GM12878 (cell line): ENCODE data around the gene DNAAF1. TPM values are rescaled to one million over a fixed set of nuclear protein-coding genes. Genes with fewer than 3 reads are reported as not detected.

Experiments
- ATAC-seq: fragments of 200-7000 bp; cut with Tn5 transposase; 3 replicates; pipeline ENCODE4 v1.9.1; 2020; ENCODE audit warnings: mild to moderate bottlenecking, moderate library complexity
- BruUV-seq: library from RNA; stranded (reverse); fragments of 400-500 nt; replicated peaks from 2 replicates; lab custom pipeline; 2021; lab: Mats Ljungman, UMichigan
- CTCF ChIA-PET: fragments of 300-600 bp; sonication (Branson Sonifier 250); formaldehyde crosslinking; extraction: SDS; loops from one replicate; lab custom pipeline; 2021; ENCODE audit warnings: inconsistent platforms; lab: Yijun Ruan, JAX
- POLR2A ChIA-PET: fragments of 350-600 bp; formaldehyde crosslinking; extraction: SDS; loops from one replicate; lab custom pipeline; 2021; ENCODE audit warnings: inconsistent platforms; lab: Charles Lee
- RAD21 ChIA-PET: fragments of 300-600 bp; sonication (Branson Sonifier 250); formaldehyde crosslinking; loops from one replicate; lab custom pipeline; 2023; ENCODE audit warnings: antibody characterized with exemption; ENCODE audit not compliant: unreplicated experiment; lab: Charles Lee
- SMC1A ChIA-PET: fragments of 300-600 bp; sonication (Branson Sonifier 250); formaldehyde crosslinking; loops from one replicate; lab custom pipeline; 2023; ENCODE audit not compliant: unreplicated experiment, uncharacterized antibody; lab: Charles Lee
- DNase-seq: peaks from one replicate; pipeline ENCODE4 v3.0.0-alpha.2; 2011; ENCODE audit warnings: low read depth, low spot score
- FAIRE-seq: peaks from 3 replicates; lab custom pipeline; 2011; peaks lifted over from hg19 to GRCh38; lab: Jason Lieb, UNC
- H2AFZ ChIP-seq: 2 replicates; pipeline ENCODE4 v1.6.0; 2011; ENCODE audit warnings: low read depth, low read length, control low read depth; ENCODE audit not compliant: control insufficient read depth
- H3K27ac ChIP-seq: 2 replicates; pipeline ENCODE4 v1.5.1; 2011; ENCODE audit warnings: control low read depth; ENCODE audit not compliant: control insufficient read depth, insufficient read depth
- H3K27me3 ChIP-seq, 2 experiments: replicated peaks in 1 of 2; 2 replicates each; pipeline versions ENCODE4 v1.6.0 to v1.6.1; 2011; ENCODE audit warnings: low read length in 1 of 2; ENCODE audit not compliant: control insufficient read depth in 2 of 2, insufficient read depth in 2 of 2
- H3K36me3 ChIP-seq, 2 experiments: 2 replicates each; pipeline ENCODE4 v1.5.1; 2011; ENCODE audit warnings: low read length in 1 of 2; ENCODE audit not compliant: control insufficient read depth in 2 of 2, insufficient read depth in 2 of 2
- H3K4me1 ChIP-seq: 2 replicates; pipeline ENCODE4 v1.6.1; 2011; ENCODE audit warnings: mild to moderate bottlenecking, low read length, moderate library complexity, mixed read lengths; ENCODE audit not compliant: control insufficient read depth, insufficient read depth
- H3K4me2 ChIP-seq: 2 replicates; pipeline ENCODE4 v1.6.0; 2011; ENCODE audit warnings: control low read depth; ENCODE audit not compliant: control insufficient read depth, insufficient read depth
- H3K4me3 ChIP-seq: fragments of 200-600 bp; sonication (generic); 2 replicates; pipeline ENCODE4 v1.5.1; 2016
- H3K79me2 ChIP-seq: 2 replicates; pipeline ENCODE4 v1.6.0; 2011; ENCODE audit warnings: low read length; ENCODE audit not compliant: control insufficient read depth, insufficient read depth
- H3K9ac ChIP-seq: 2 replicates; pipeline ENCODE4 v1.8.0; 2011; ENCODE audit warnings: low read length, control low read depth, mixed read lengths; ENCODE audit not compliant: control insufficient read depth, insufficient read depth
- H3K9me3 ChIP-seq: replicated peaks from 3 replicates; pipeline ENCODE4 v1.5.1; 2011; ENCODE audit warnings: mild to moderate bottlenecking, low read length; ENCODE audit not compliant: control insufficient read depth, insufficient read depth
- H4K20me1 ChIP-seq: 2 replicates; pipeline ENCODE4 v1.6.0; 2011; ENCODE audit not compliant: control insufficient read depth, insufficient read depth
- BMI1 ChIP-seq: fragments of 450-650 bp; IDR thresholded peaks from 2 replicates; pipeline ENCODE4 v1.6.1; 2016; ENCODE audit warnings: mild to moderate bottlenecking, moderate library complexity, borderline replicate concordance
- HDAC2 ChIP-seq: fragments of 200-600 bp; sonication (generic); IDR thresholded peaks from 2 replicates; pipeline ENCODE4 v1.6.1; 2017
- PAX8 ChIP-seq: fragments of 450-650 bp; IDR thresholded peaks from 2 replicates; pipeline ENCODE4 v1.6.1; 2017; ENCODE audit warnings: mild to moderate bottlenecking, moderate library complexity
- SUZ12 ChIP-seq: fragments of 200-600 bp; sonication (generic); IDR thresholded peaks from one replicate; pipeline ENCODE4 v1.6.1; 2018; ENCODE audit warnings: antibody characterized with exemption, mild to moderate bottlenecking; ENCODE audit not compliant: unreplicated experiment
- TCF7 ChIP-seq: IDR thresholded peaks from 2 replicates; pipeline ENCODE4 v1.6.1; 2014; ENCODE audit warnings: antibody characterized with exemption, borderline replicate concordance
- WRNIP1 ChIP-seq: IDR thresholded peaks from 2 replicates; pipeline ENCODE4 v1.6.1; 2011; ENCODE audit warnings: low read depth, low read length, improper control_type of control experiment, borderline replicate concordance
- YBX1 ChIP-seq: fragments of 450-650 bp; IDR thresholded peaks from 2 replicates; pipeline ENCODE4 v1.6.1; 2016; ENCODE audit warnings: antibody characterized with exemption
- WGBS: methylation state at CpG from one replicate; pipeline ENCODE4 v1.1.6; 2016; ENCODE audit warnings: low lambda C conversion rate; ENCODE audit not compliant: insufficient replicate concordance, insufficient coverage; ENCODE audit errors: missing lambda C conversion rate; 5-methylcytosine and 5-hydroxymethylcytosine counted together
- in situ Hi-C: fragments of 300-500 bp; cut with MboI; formaldehyde crosslinking; loops from 9 replicates; pipeline ENCODE4 v1.14.3; 2018; ENCODE audit warnings: mixed read lengths
- intact Hi-C: fragments of 100-400 bp; cut with micrococcal nuclease; formaldehyde crosslinking; loops from one replicate; pipeline ENCODE4 v1.14.2; 2022; ENCODE audit not compliant: unreplicated experiment
- polyA plus RNA-seq, 11 experiments: library from polyadenylated mRNA; depleted of rRNA in 4 of 11; unstranded in 6 of 11; stranded (reverse) in 5 of 11; fragments of >200 nt; fragmentation: Nextera tagmentation in 4 of 11; fragmentation: Illumina TruSeq in 1 of 11; extraction: Ambion mirVana in 4 of 11; extraction: Trizol in 1 of 11; gene quantifications; 1 replicate in 1 of 11; 2 replicates in 10 of 11; pipeline versions ENCODE4 v1.2.1 to v1.2.3, GENCODE V29; 2011 to 2016; ENCODE audit warnings: inconsistent platforms in 2 of 11, missing spikeins in 2 of 11, low read depth in 1 of 11
- total RNA-seq, 4 experiments: library from RNA; depleted of rRNA in 3 of 4; stranded (reverse); fragments of >200 nt in 3 of 4; fragmentation: Illumina TruSeq in 1 of 4; extraction: Trizol in 1 of 4; gene quantifications; 2 replicates each; pipeline versions ENCODE4 v1.2.1 to v1.2.3, GENCODE V29; 2013 to 2021
- TF ChIP-seq, protein P1 (sequence below): IDR thresholded peaks from 2 replicates; pipeline ENCODE4 v1.6.1; 2012; ENCODE audit warnings: low read depth, low read length, improper control_type of control experiment
- TF ChIP-seq, protein P2 (sequence below): fragments of 450-650 bp; IDR thresholded peaks from 2 replicates; pipeline ENCODE4 v1.6.1; 2018; ENCODE audit warnings: borderline replicate concordance, mild to moderate bottlenecking; ENCODE audit not compliant: partially characterized antibody

Gene DNAAF1
- total and polyA plus RNA-seq, 10 of the 15 experiments (the other 5 are each of a cell fraction or from before 2014, with no cell fraction given), result 0.02 to 0.76 (median 0.08) TPM; not detected in 6

DNA sequence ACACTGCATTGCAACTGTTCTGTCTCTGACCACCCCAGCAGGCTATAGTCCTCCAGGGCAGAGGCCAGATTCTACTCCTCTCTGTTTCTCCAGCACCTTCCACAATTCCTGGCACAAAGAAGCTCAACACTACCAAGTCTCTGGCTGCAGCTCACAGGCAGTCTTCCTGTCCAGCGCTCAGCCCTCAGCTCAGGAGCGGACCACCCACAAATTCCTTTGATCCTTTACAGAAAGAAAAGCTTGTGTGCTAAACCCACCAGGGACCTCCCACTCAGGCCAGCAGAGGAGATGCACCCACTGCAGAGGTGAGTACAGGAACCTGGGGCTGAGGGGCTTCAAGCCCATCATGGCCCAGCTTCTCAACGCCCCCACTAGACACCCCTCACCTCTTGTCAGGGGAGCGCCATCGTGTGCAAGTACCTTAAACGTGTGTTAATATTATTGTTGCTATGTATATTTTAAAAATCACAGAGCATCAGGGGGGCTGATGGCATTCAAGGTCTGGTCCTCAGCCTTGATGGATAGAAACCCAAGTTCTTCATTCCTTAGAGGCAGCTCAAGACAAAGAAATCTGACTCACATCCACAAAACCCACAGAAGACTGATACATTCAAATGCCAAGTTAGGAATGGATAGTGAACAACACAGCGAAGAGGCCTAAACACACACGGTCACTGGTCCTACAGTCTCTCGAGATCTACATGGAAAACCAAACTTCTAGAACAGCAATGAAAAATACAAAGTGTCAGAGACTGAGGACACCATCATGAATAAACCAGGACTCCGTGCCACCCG, 8.6 kb upstream of the DNAAF1 start:
- H3K27me3 ChIP-seq, result no peaks in the 10 kb centered on the region
- DNase-seq (no peak), ATAC-seq (no peak), FAIRE-seq (no peak)
- TF ChIP-seq PAX8 (no peak), YBX1 (no peak), HDAC2 (no peak), SUZ12 (no peak), TCF7 (no peak), WRNIP1 (no peak), BMI1 (no peak)
- TF ChIP-seq, protein P1, sequence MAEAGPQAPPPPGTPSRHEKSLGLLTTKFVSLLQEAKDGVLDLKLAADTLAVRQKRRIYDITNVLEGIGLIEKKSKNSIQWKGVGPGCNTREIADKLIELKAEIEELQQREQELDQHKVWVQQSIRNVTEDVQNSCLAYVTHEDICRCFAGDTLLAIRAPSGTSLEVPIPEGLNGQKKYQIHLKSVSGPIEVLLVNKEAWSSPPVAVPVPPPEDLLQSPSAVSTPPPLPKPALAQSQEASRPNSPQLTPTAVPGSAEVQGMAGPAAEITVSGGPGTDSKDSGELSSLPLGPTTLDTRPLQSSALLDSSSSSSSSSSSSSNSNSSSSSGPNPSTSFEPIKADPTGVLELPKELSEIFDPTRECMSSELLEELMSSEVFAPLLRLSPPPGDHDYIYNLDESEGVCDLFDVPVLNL, result no peak
- TF ChIP-seq, protein P2, sequence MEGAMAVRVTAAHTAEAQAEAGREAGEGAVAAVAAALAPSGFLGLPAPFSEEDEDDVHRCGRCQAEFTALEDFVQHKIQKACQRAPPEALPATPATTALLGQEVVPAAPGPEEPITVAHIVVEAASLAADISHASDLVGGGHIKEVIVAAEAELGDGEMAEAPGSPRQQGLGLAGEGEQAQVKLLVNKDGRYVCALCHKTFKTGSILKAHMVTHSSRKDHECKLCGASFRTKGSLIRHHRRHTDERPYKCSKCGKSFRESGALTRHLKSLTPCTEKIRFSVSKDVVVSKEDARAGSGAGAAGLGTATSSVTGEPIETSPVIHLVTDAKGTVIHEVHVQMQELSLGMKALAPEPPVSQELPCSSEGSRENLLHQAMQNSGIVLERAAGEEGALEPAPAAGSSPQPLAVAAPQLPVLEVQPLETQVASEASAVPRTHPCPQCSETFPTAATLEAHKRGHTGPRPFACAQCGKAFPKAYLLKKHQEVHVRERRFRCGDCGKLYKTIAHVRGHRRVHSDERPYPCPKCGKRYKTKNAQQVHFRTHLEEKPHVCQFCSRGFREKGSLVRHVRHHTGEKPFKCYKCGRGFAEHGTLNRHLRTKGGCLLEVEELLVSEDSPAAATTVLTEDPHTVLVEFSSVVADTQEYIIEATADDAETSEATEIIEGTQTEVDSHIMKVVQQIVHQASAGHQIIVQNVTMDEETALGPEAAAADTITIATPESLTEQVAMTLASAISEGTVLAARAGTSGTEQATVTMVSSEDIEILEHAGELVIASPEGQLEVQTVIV, result no peak
- intact Hi-C loops (no loop called here), in situ Hi-C loops (no loop called here)
- H3K79me2 ChIP-seq, result peaks cover 1% of the 10 kb centered on the region; the same call in 1 of the 2 replicates
- CTCF ChIA-PET, result no interaction called here
- H3K4me2 ChIP-seq, result no peak overlapping the region
- H3K9ac ChIP-seq, result no peak overlapping the region
- RAD21 ChIA-PET, result interaction anchor here (1.8 kb wide), 1 partner anchor 20 kb away, joined by 5 read pairs; the partner anchor contains the start of gene MBTPS1
- H3K36me3 ChIP-seq, result no peaks in the 10 kb centered on the region
- H2AFZ ChIP-seq, result no peak overlapping the region
- H3K4me3 ChIP-seq, result no peak overlapping the region
- BruUV-seq, result no TSS peak
- SMC1A ChIA-PET, result no interaction called here
- peaks cover 13% of the 10 kb centered on the region for H3K4me1 ChIP-seq
- POLR2A ChIA-PET, result interaction anchor here (0.6 kb wide), 1 partner anchor 24 kb away, joined by 3 read pairs; no protein-coding TSS in a partner anchor
- H3K9me3 ChIP-seq, result no peaks in the 10 kb centered on the region
- no peaks in the 10 kb centered on the region for H4K20me1 ChIP-seq
- WGBS, result 82% methylated on average over 11 of the region's 11 CpGs
- H3K27ac ChIP-seq, result no peak overlapping the region
